HFFc6 (cell line): ENCODE data around the gene NDE1. TPM values are rescaled to one million over a fixed set of nuclear protein-coding genes. Genes with fewer than 3 reads are reported as not detected.

Source experiments
- DNase-seq: peaks from one replicate; pipeline ENCODE4 v3.0.0-alpha.2; 2018
- H3K27ac Mint-ChIP-seq: 2 replicates; pipeline ENCODE4 v1.8.0; 2020; ENCODE audit warnings: mild to moderate bottlenecking, mixed read lengths
- H3K27me3 Mint-ChIP-seq: 2 replicates; pipeline ENCODE4 v1.8.0; 2021; ENCODE audit warnings: mild to moderate bottlenecking, moderate library complexity, mixed read lengths; ENCODE audit not compliant: insufficient read depth
- H3K36me3 Mint-ChIP-seq: 2 replicates; pipeline ENCODE4 v1.8.0; 2021; ENCODE audit warnings: low read depth, mixed read lengths
- H3K4me1 Mint-ChIP-seq: 2 replicates; pipeline ENCODE4 v1.8.0; 2020; ENCODE audit warnings: low read depth, mixed read lengths
- H3K4me3 Mint-ChIP-seq: 2 replicates; pipeline ENCODE4 v1.8.0; 2020; ENCODE audit warnings: mild to moderate bottlenecking, moderate library complexity, mixed read lengths
- H3K9me3 Mint-ChIP-seq: 2 replicates; pipeline ENCODE4 v1.8.0; 2020; ENCODE audit warnings: mild to moderate bottlenecking, mixed read lengths
- long read RNA-seq: library from polyadenylated mRNA; unstranded; transcript quantifications from one replicate; pipeline ENCODE4 v2.0.0, GENCODE V29; 2019
- total RNA-seq, 6 experiments: library from RNA; stranded (reverse); fragmentation: NEBNext Ultra II Directional; extraction: Animal tissue kit (Norgen Biotek cat#: 25700); gene quantifications; 2 replicates in 1 of 6; 3 replicates in 5 of 6; pipeline ENCODE4 v1.2.3, GENCODE V29; 2021
- TF ChIP-seq, protein P1 (sequence below): fragments of 200-600 bp; sonication (generic); IDR thresholded peaks from 2 replicates; pipeline ENCODE4 v1.5.0; 2021; ENCODE audit warnings: antibody characterized with exemption, mild to moderate bottlenecking

Gene NDE1
- total RNA-seq, result 10 to 100 TPM; 40.6 to 61.0 (median 58.2) TPM
- long read RNA-seq, transcript NDE1-201 (9 exons, 3,221 nt), result major isoform, 7 of 23 reads
- long read RNA-seq, partial matches to known transcripts, result 6 of 23 reads
- long read RNA-seq, other reads (novel, unspliced or antisense), result 10 of 23 reads

GRCh38 chr16:15650019-15650697, at the start of gene NDE1:
NDE1 (plus strand) TSS chr16:15650245; CDS start chr16:15664779, 14,534 bp downstream.
- no peaks in the 10 kb centered on the region for H3K9me3 Mint-ChIP-seq
- H3K27me3 Mint-ChIP-seq, result peaks cover 2% of the 10 kb centered on the region; the same call in 1 of the 2 replicates
- peak within 1 kb of the TSS; percentile 100 for H3K4me3 Mint-ChIP-seq
- no peaks in the 10 kb centered on the region; the same call in 1 of the 2 replicates for H3K36me3 Mint-ChIP-seq
- H3K27ac Mint-ChIP-seq, result peak within 1 kb of the TSS; percentile 98
- H3K4me1 Mint-ChIP-seq, result peaks cover 49% of the 10 kb centered on the region
- peak; percentile 84 for DNase-seq
- TF ChIP-seq, protein P1, sequence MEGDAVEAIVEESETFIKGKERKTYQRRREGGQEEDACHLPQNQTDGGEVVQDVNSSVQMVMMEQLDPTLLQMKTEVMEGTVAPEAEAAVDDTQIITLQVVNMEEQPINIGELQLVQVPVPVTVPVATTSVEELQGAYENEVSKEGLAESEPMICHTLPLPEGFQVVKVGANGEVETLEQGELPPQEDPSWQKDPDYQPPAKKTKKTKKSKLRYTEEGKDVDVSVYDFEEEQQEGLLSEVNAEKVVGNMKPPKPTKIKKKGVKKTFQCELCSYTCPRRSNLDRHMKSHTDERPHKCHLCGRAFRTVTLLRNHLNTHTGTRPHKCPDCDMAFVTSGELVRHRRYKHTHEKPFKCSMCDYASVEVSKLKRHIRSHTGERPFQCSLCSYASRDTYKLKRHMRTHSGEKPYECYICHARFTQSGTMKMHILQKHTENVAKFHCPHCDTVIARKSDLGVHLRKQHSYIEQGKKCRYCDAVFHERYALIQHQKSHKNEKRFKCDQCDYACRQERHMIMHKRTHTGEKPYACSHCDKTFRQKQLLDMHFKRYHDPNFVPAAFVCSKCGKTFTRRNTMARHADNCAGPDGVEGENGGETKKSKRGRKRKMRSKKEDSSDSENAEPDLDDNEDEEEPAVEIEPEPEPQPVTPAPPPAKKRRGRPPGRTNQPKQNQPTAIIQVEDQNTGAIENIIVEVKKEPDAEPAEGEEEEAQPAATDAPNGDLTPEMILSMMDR, result no peak

GRCh38 chr16:15601212-15601879, 48.7 kb upstream of the NDE1 start:
- Mint-ChIP-seq H3K4me3 (no peak overlapping the region), H3K27ac (no peak overlapping the region), H3K36me3 (peaks cover 55% of the 10 kb centered on the region), H3K27me3 (peaks cover 3% of the 10 kb centered on the region), H3K9me3 (no peaks in the 10 kb centered on the region), H3K4me1 (peaks cover 16% of the 10 kb centered on the region)
- TF ChIP-seq, protein P1, result no peak
- no peak for DNase-seq

- peaks cover 16% of the 10 kb centered on the region for H3K4me1 Mint-ChIP-seq
- no peak for DNase-seq
- H3K4me3 Mint-ChIP-seq, result no peak overlapping the region
- no peaks in the 10 kb centered on the region for H3K9me3 Mint-ChIP-seq
- H3K27me3 Mint-ChIP-seq, result peaks cover 3% of the 10 kb centered on the region
- peaks cover 62% of the 10 kb centered on the region for H3K36me3 Mint-ChIP-seq
- H3K27ac Mint-ChIP-seq, result no peak overlapping the region
- TF ChIP-seq, protein P1, result no peak
Measured at GRCh38 chr16:15602285-15603044, 47.6 kb upstream of the NDE1 start.

- Mint-ChIP-seq H3K4me3 (no peak overlapping the region), H3K27ac (no peak overlapping the region), H3K4me1 (peaks cover 12% of the 10 kb centered on the region), H3K9me3 (no peaks in the 10 kb centered on the region), H3K27me3 (no peaks in the 10 kb centered on the region; the same call in none of the 2 replicates), H3K36me3 (peaks cover 67% of the 10 kb centered on the region)
- no peak for DNase-seq
- TF ChIP-seq, protein P1, result no peak
Measured at GRCh38 chr16:15604460-15605440, 45.3 kb upstream of the NDE1 start.
